HEK293 (cell line): ENCODE measurements around the gene FREM3.
A peak's percentile ranks its signal among the peaks of the same experiment; 100 is the strongest.

Experiments used
- CTCF ChIA-PET: fragments of 350-600 bp; formaldehyde crosslinking; extraction: SDS; loops from one replicate; lab custom pipeline; 2021; ENCODE audit warnings: antibody characterized with exemption; lab: Yijun Ruan, JAX
- POLR2A ChIA-PET: fragments of 300-600 bp; formaldehyde crosslinking; extraction: SDS; loops from one replicate; lab custom pipeline; 2020; ENCODE audit warnings: antibody characterized with exemption, inconsistent platforms; lab: Yijun Ruan, JAX
- H3K27ac ChIP-seq: fragments of 200-500 bp; sonication (Bioruptor generic); 2 replicates; pipeline ENCODE4 v1.5.1; 2014; ENCODE audit warnings: low read depth, low read length, control low read depth, inconsistent platforms; ENCODE audit errors: extremely low read depth
- H3K36me3 ChIP-seq, 2 experiments: fragments of 200-500 bp in 1 of 2; sonication (Bioruptor generic) in 1 of 2; 1 replicate in 1 of 2; 2 replicates in 1 of 2; pipeline ENCODE4 v1.5.1; 2014 to 2017; ENCODE audit warnings: inconsistent platforms in 2 of 2, low read length in 2 of 2; ENCODE audit not compliant: control insufficient read depth in 2 of 2, insufficient read depth in 1 of 2
- H3K4me1 ChIP-seq: fragments of 200-500 bp; sonication (Bioruptor generic); 2 replicates; pipeline ENCODE4 v1.5.1; 2014; ENCODE audit warnings: mild to moderate bottlenecking, low read length, inconsistent platforms; ENCODE audit not compliant: control insufficient read depth, insufficient read depth
- H3K4me3 ChIP-seq: 2 replicates; pipeline ENCODE4 v1.5.1; 2011; ENCODE audit warnings: low read depth, mild to moderate bottlenecking, control low read depth, low read length, moderate library complexity
- H3K9me3 ChIP-seq: fragments of 200-500 bp; sonication (Bioruptor generic); 2 replicates; pipeline ENCODE4 v1.5.1; 2014; ENCODE audit warnings: low read depth, low read length, inconsistent platforms; ENCODE audit not compliant: control insufficient read depth, insufficient read depth
- SCRT2 ChIP-seq: fragments of 450-650 bp; formaldehyde crosslinking; IDR thresholded peaks from 2 replicates; pipeline ENCODE4 v1.5.1; 2016; ENCODE audit warnings: missing biosample characterization, missing genetic modification characterization
- ZBTB20 ChIP-seq: fragments of 450-650 bp; formaldehyde crosslinking; IDR thresholded peaks from 2 replicates; pipeline ENCODE4 v1.5.1; 2016; ENCODE audit warnings: missing biosample characterization, missing genetic modification characterization
- ZNF114 ChIP-seq: fragments of 450-650 bp; formaldehyde crosslinking; IDR thresholded peaks from 2 replicates; pipeline ENCODE4 v1.5.0; 2017; ENCODE audit warnings: missing biosample characterization, missing genetic modification characterization
- ZNF146 ChIP-seq: fragments of 450-650 bp; formaldehyde crosslinking; IDR thresholded peaks from 2 replicates; pipeline ENCODE4 v1.5.1; 2016; ENCODE audit warnings: missing biosample characterization, missing genetic modification characterization
- ZNF184 ChIP-seq: fragments of 450-650 bp; IDR thresholded peaks from 2 replicates; pipeline ENCODE4 v1.5.1; 2018; ENCODE audit warnings: missing biosample characterization, mild to moderate bottlenecking, missing genetic modification characterization
- ZNF214 ChIP-seq: fragments of 450-650 bp; formaldehyde crosslinking; IDR thresholded peaks from 2 replicates; pipeline ENCODE4 v1.5.1; 2017; ENCODE audit warnings: missing biosample characterization, mild to moderate bottlenecking, missing genetic modification characterization, borderline replicate concordance
- ZNF292 ChIP-seq: fragments of 450-650 bp; formaldehyde crosslinking; IDR thresholded peaks from 2 replicates; pipeline ENCODE4 v1.5.1; 2016; ENCODE audit warnings: low read depth, missing biosample characterization, missing genetic modification characterization, borderline replicate concordance
- ZNF37A ChIP-seq: fragments of 450-650 bp; IDR thresholded peaks from 2 replicates; pipeline ENCODE4 v1.5.1; 2018; ENCODE audit warnings: missing biosample characterization, missing genetic modification characterization
- ZNF48 ChIP-seq: fragments of 450-650 bp; formaldehyde crosslinking; IDR thresholded peaks from 2 replicates; pipeline ENCODE4 v1.5.1; 2016; ENCODE audit warnings: missing biosample characterization, missing genetic modification characterization
- ZNF664 ChIP-seq: fragments of 450-650 bp; formaldehyde crosslinking; IDR thresholded peaks from 2 replicates; pipeline ENCODE4 v1.5.1; 2016; ENCODE audit warnings: missing biosample characterization, missing genetic modification characterization
- ZNF701 ChIP-seq: fragments of 450-650 bp; formaldehyde crosslinking; IDR thresholded peaks from 2 replicates; pipeline ENCODE4 v1.5.1; 2016; ENCODE audit warnings: missing biosample characterization, missing genetic modification characterization
- ZNF777 ChIP-seq: fragments of 450-650 bp; formaldehyde crosslinking; IDR thresholded peaks from 2 replicates; pipeline ENCODE4 v1.5.1; 2017; ENCODE audit warnings: missing biosample characterization, missing genetic modification characterization, borderline replicate concordance
- TF ChIP-seq, protein P1 (sequence below): fragments of 450-650 bp; formaldehyde crosslinking; IDR thresholded peaks from 2 replicates; pipeline ENCODE4 v1.5.1; 2017; ENCODE audit warnings: missing biosample characterization, missing genetic modification characterization
- TF ChIP-seq, protein P2 (sequence below): fragments of 450-650 bp; formaldehyde crosslinking; IDR thresholded peaks from 2 replicates; pipeline ENCODE4 v1.5.1; 2017; ENCODE audit warnings: missing biosample characterization, missing genetic modification characterization
- TF ChIP-seq, protein P3 (sequence below): fragments of 450-650 bp; formaldehyde crosslinking; IDR thresholded peaks from 2 replicates; pipeline ENCODE4 v1.5.1; 2016; ENCODE audit warnings: missing biosample characterization, missing genetic modification characterization
- TF ChIP-seq, protein P4 (sequence below): fragments of 450-650 bp; formaldehyde crosslinking; conservative IDR thresholded peaks from 2 replicates; pipeline ENCODE4 v1.5.1; 2016; ENCODE audit warnings: low read depth, missing biosample characterization, missing genetic modification characterization

FREM3 gene

DNA sequence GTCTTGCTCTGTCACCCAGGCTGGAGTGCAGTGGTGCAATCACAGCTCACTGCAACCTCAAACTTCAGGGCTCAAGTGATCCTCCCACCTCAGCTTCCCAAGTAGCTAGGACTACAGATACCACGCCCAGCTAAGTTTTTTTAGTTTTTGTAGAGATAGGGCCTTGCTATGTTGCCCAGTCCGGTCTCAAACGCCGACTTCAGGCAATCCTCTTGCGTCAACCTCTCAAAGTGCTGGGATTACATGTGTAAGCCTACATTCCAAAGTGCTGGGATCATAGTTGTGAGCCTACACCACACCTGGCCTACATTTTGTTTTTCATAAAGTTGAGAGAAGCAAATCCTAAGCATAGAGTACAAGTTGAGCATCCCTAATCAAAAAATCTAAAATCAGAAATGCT, 144.8 kb downstream of the FREM3 start:
- CTCF ChIA-PET = interaction anchor here (1.1 kb wide), 1 partner anchor 588 kb away, joined by 4 read pairs; no protein-coding TSS in a partner anchor
- H3K27ac ChIP-seq = no peak overlapping the region
- peaks cover 7 to 43% of the 10 kb centered on the region in 2 experiments for H3K36me3 ChIP-seq
- TF ChIP-seq, protein P1, sequence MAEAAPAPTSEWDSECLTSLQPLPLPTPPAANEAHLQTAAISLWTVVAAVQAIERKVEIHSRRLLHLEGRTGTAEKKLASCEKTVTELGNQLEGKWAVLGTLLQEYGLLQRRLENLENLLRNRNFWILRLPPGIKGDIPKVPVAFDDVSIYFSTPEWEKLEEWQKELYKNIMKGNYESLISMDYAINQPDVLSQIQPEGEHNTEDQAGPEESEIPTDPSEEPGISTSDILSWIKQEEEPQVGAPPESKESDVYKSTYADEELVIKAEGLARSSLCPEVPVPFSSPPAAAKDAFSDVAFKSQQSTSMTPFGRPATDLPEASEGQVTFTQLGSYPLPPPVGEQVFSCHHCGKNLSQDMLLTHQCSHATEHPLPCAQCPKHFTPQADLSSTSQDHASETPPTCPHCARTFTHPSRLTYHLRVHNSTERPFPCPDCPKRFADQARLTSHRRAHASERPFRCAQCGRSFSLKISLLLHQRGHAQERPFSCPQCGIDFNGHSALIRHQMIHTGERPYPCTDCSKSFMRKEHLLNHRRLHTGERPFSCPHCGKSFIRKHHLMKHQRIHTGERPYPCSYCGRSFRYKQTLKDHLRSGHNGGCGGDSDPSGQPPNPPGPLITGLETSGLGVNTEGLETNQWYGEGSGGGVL (tag by site-specific recombination) = no peak
- no peak for TF ChIP-seq ZBTB20 (tag by site-specific recombination)
- no peak for TF ChIP-seq ZNF184 (tag by site-specific recombination)
- TF ChIP-seq ZNF701 (tag by site-specific recombination) = no peak
- TF ChIP-seq, protein P2, sequence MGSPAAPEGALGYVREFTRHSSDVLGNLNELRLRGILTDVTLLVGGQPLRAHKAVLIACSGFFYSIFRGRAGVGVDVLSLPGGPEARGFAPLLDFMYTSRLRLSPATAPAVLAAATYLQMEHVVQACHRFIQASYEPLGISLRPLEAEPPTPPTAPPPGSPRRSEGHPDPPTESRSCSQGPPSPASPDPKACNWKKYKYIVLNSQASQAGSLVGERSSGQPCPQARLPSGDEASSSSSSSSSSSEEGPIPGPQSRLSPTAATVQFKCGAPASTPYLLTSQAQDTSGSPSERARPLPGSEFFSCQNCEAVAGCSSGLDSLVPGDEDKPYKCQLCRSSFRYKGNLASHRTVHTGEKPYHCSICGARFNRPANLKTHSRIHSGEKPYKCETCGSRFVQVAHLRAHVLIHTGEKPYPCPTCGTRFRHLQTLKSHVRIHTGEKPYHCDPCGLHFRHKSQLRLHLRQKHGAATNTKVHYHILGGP (tag by site-specific recombination) = no peak
- TF ChIP-seq, protein P3, sequence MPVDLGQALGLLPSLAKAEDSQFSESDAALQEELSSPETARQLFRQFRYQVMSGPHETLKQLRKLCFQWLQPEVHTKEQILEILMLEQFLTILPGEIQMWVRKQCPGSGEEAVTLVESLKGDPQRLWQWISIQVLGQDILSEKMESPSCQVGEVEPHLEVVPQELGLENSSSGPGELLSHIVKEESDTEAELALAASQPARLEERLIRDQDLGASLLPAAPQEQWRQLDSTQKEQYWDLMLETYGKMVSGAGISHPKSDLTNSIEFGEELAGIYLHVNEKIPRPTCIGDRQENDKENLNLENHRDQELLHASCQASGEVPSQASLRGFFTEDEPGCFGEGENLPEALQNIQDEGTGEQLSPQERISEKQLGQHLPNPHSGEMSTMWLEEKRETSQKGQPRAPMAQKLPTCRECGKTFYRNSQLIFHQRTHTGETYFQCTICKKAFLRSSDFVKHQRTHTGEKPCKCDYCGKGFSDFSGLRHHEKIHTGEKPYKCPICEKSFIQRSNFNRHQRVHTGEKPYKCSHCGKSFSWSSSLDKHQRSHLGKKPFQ = no peak
- TF ChIP-seq ZNF664 (tag by site-specific recombination) = no peak
- no peak for TF ChIP-seq ZNF292 (tag by site-specific recombination)
- TF ChIP-seq, all 188 proteins: peak for 0
- Histone ChIP-seq H3K4me1 (no peaks in the 10 kb centered on the region), H3K4me3 (no peak overlapping the region), H3K9me3 (no peaks in the 10 kb centered on the region)
- POLR2A ChIA-PET = no interaction called here

DNA sequence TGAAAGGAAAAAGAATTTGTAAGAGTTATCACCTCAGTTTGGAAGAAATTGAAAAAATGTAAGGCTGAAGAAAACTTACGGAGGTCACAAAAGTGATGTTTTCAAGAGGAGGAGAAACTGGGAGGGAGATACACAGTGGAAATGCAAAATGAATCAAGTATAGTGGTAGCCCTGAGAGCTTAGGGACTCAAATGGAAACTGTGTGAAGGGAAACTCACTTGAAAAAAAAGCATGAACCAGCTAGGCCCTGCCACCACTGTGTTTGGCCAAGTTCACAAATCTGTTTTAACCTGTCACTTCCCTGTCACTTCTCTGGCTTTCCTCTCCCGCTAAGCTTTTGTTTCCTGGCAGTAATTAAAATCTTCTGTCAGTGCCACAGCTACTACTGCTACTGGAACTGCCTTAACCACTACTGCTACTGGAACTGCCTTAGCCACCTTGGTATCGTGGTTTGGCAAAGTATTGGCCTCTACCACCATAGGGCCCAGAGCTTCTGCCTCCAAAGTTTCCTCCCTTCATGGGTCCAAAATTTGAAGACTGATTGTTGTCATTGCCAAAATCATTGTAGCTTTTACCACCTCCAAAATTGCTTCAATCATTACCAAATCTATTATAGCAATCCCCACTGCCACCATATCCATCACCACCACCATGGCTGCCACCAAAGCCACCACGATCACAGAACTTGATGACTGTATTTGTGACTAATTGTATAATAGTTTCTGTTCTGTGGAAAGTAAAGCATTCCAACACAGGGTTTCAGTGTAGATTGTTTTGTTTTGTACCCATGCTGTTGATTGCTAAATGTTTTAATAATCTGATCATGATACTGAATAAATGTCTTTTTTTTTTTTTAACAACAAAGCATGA, 145.5 kb downstream of the FREM3 start:
- ChIA-PET POLR2A (no interaction called here), CTCF (interaction anchor here (1.1 kb wide), 1 partner anchor 588 kb away, joined by 4 read pairs; no protein-coding TSS in a partner anchor)
- Histone ChIP-seq H3K4me3 (no peak overlapping the region), H3K9me3 (no peaks in the 10 kb centered on the region), H3K36me3 (peaks cover 14 to 51% of the 10 kb centered on the region in 2 experiments), H3K4me1 (no peaks in the 10 kb centered on the region), H3K27ac (no peak overlapping the region)
- TF ChIP-seq SCRT2 (tag by site-specific recombination) = peak; percentile 60
- no peak for TF ChIP-seq ZNF146
- TF ChIP-seq ZNF214 (tag by site-specific recombination) = no peak
- no peak for TF ChIP-seq ZNF48 (tag by site-specific recombination)
- TF ChIP-seq, protein P4, sequence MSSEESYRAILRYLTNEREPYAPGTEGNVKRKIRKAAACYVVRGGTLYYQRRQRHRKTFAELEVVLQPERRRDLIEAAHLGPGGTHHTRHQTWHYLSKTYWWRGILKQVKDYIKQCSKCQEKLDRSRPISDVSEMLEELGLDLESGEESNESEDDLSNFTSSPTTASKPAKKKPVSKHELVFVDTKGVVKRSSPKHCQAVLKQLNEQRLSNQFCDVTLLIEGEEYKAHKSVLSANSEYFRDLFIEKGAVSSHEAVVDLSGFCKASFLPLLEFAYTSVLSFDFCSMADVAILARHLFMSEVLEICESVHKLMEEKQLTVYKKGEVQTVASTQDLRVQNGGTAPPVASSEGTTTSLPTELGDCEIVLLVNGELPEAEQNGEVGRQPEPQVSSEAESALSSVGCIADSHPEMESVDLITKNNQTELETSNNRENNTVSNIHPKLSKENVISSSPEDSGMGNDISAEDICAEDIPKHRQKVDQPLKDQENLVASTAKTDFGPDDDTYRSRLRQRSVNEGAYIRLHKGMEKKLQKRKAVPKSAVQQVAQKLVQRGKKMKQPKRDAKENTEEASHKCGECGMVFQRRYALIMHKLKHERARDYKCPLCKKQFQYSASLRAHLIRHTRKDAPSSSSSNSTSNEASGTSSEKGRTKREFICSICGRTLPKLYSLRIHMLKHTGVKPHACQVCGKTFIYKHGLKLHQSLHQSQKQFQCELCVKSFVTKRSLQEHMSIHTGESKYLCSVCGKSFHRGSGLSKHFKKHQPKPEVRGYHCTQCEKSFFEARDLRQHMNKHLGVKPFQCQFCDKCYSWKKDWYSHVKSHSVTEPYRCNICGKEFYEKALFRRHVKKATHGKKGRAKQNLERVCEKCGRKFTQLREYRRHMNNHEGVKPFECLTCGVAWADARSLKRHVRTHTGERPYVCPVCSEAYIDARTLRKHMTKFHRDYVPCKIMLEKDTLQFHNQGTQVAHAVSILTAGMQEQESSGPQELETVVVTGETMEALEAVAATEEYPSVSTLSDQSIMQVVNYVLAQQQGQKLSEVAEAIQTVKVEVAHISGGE (tag by site-specific recombination) = no peak
- no peak for TF ChIP-seq ZNF114 (tag by site-specific recombination)
- no peak for TF ChIP-seq ZNF777 (tag by site-specific recombination)
- TF ChIP-seq ZNF37A = no peak
